Stimulated activated CD4-positive, alpha-beta T cell treated with anti-CD3 and anti-CD28 coated beads, Interleukin-1b, Interleukin-23, amount 100 ng/mL, for 48 hours (primary cell): ENCODE measurements around the gene NSMF.

Experiments
- DNase-seq: peaks from one replicate; pipeline ENCODE4 v3.0.0-alpha.2; 2020

NSMF gene

DNA sequence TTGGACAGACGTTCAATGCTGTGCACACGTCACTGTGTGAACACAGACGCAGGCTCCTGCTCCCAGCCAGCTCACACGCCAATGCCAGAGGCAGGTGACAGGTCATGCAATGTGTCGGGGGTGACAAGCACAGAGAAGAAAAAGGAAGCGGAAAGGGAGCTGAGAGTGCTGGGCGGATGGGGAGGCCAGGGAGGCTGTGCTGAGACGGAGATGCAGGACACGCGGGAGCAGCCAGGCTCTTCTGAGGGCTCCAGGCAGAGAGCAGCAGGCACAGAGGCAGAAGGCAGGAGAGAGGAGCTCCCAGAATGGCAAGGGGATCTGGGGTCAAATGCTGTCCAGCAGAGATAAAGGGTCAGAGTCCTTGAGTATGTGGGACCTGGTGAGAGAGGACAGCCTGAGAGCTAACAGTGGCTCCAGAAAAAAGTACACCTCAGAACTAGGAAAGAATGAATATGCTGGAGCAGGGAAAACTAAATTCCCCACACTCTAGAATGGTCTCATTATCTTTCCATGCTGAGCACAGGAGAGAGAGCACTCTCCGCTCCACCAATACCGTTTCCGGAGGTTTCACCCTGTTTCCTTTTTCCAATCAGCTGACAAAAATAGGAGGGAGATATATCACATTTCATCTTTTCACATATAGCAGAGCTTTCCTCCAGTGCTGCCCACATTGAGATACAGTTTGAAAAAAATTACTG, 32.8 kb upstream of the NSMF start:
- DNase-seq, result no peak

DNA sequence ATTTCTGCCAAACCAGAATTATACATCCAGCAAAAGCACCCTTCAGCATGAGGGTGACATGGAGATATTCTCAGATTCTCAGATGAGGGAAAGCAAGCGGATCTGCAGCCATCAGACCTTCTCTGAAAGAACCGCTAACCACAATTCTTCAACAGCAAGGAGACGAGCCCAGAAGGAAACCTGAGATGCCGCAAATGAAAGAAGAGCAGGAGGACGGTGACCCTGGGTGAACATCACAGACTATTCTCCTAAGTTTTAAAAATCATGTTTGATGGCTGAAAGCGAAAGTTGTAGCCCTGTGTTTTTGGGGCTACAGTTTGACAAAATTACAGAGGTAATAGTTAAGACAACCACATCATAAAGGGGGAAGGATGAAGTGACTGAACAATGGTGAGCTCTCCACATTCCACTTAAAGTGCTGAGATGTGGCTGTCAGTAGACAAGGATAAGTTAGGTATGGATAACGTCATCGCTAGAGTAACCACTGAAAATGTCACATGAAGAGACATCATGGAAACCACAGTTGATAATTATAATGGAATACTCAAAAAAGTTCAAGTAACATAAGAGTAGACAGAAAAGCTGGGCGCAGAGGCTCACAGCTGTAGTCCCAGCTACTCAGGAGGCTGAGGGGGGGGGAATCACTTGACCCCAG, 31.5 kb upstream of the NSMF start:
- no peak for DNase-seq

- no peak for DNase-seq
Measured at GRCh38 chr9:137488906-137489305, 29.8 kb upstream of the NSMF start.

- DNase-seq, result no peak
Measured at GRCh38 chr9:137488327-137488653, 29.2 kb upstream of the NSMF start.

- no peak for DNase-seq
Measured at GRCh38 chr9:137487454-137488326, 28.6 kb upstream of the NSMF start.

- DNase-seq, result no peak
Measured at GRCh38 chr9:137486545-137487453, 27.7 kb upstream of the NSMF start.

GRCh38 chr9:137486141-137486490, 27.0 kb upstream of the NSMF start:
- DNase-seq, result no peak

- DNase-seq, result no peak
Measured at GRCh38 chr9:137485343-137486140, 26.4 kb upstream of the NSMF start.

- no peak for DNase-seq
Measured at GRCh38 chr9:137484551-137485315, 25.6 kb upstream of the NSMF start.

DNA sequence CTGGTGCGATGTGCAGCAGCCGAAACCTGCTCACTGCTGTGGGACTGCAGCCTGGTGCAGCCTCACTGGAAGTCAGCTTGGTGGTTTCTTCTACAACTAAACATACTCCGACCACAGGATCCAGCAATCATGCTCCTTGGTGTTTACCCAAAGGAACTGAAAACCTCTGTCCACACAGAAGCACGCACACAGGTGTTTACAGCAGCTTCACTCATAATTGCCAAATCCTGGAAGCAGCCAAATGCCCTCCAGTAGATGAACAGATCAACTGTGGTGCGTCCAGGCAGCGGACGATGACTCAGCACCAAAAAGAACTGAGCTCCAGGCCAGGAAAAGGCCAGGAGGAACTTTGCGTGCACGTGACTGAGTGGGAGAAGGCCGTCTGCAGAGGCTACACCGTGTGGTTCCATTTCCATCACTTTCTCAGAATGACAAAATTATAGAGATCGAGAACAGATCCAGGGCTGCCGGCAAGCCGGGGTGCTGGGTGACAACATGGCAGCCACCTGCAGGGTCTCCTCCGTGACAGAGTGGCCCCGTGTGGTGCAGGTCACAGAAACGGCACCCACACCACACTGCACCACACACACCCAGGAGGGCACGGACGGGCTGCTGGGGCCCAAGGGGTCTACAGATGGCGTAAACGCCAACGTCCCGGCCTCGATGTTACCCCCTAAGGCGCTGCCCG, 23.1 kb upstream of the NSMF start:
- DNase-seq, result no peak

DNA sequence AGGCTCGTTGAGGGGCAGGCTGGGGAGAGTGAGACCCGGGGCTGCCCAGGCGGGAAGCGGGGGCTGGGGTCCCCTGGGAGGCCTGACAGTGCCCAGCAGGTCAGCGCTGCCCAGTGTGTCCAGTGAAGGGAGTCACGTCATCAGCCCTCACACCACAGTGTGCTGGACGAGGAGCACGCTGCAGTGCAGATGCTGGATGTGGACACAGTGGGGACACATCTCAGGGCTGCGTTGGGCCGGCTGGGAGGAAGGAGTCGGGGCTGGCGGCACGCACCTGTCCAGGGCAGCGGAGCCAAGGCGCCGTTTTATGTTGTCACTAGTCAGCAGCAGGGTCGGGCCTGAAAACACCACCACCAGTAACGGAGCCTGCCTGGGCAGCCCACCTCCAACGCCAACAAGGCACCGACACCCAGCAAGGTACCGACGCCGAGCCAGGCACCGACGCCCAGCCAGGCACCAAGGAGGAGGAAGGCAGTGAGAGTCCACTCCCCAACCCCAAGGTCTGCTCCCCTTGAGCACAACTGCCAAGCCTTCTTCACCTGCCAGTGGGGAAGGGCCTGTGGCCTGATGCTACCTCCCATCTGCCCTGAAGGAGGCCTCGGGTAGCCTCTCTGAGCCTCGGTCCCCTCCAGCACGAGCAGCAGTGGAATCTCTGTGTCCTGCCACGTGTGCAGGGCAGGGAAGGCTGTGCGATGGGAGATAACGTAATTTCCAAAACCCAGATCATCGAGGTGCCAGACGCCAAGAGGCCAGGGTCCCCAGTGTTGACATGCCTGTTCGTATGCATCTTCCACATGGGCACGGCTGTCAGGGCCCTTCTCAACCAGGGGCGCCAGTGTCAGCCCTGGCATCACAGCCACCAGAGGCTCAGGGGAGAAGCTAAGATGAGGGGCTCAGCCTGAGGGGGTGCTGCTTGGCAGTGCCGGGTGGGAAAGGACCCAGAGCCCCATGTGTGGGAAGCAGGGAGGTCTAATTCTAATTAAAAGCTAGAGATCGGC, 21.9 kb upstream of the NSMF start:
- DNase-seq, result no peak

DNA sequence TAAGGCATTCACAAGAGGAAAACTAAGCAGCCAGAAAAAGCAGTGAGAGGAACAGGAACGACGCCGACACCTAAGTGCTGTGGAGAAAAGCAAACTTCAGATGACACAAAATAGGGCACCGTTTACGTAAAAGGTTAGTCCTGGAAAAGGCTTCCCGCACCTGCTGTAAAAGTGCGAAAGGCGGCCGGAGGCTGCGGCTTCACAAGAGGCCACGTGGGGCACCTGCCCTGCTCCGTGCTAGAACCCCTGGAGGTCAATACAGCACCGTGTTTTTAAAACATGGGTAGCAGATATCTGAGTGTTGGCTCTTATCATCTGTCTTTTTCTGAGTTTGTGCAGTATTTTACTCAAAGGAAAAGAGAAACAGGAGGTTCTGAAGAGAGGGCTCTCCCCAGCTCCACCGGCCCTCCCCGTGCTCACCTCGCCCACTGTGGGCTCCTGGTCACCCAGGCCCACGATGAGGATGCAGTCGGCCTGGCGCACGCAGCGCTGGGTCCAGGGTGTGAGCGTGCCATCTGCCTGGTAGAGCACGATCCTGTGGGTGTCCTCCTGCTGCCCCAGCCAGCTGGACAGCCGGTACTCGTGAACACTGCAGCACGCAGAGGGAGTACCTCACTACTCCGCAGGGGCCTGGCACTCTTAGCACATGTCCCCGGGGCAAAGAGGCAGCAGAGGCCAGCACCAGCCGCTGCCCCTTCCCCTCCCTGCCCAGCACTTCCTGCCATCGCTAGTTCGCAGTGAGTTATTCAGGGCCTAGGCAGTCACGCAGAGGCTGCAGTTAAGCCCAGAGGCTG, 21.0 kb upstream of the NSMF start:
- DNase-seq, result no peak

DNA sequence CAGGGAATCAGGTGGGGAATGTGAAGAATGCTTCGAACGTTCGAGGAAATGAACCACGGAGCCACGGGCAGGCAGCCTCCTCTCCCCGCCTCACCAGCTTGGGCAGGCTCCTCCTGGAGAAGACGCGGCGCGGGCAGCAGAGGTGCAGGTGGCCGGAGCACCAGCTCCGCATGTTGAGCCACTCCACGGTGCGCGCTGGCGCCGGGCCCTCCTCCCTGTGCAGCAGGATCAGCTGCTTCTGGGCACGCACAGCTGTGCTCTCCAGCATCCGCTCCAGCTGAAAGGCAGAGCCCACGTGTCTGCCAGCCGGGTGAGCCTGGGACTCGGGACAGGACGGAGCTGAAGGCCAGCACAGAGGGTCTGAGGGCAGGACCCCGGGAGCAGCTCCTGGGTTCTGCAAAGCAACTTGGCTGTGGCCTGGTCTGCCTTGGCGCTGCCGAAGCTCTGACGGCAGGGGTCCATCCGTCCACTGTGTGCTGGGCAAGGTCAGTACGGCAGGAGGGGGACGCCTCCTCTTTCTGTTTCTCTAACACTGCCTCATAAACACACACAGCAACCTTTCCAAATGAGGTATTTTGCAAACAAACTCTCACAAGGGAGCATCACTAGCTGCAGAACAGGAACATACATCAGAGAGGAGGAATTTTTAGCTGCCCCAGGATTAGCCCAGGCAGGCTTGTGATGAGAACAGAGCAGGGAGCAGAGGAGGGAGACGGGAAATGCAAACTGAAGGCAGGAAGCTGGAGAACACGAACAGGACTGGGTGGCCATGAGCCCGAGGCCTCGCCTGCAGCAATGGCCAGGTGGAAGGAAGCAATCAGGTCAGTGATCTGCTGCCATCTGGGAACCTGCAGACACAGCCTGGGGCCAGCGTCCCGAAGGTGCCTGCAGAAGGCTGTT, 20.1 kb upstream of the NSMF start:
- no peak for DNase-seq

DNA sequence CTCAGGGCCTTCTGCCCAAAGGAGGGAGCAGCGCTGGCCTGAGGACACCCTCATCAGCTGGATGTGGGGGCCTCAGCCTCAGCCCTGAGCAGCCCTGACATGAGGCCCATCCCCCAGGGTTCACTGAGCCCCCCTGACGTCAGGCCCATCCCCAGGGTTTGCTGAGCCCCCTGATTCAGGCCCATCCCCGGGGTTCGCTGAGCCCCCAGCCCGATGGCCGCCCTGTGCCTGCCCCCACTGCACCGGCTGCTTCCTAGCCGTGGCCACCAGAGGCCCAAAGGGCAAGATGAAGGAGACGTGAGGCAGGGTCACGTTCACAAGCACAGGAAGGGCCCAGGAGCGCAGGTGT, 19.5 kb upstream of the NSMF start:
- DNase-seq, result no peak

DNA sequence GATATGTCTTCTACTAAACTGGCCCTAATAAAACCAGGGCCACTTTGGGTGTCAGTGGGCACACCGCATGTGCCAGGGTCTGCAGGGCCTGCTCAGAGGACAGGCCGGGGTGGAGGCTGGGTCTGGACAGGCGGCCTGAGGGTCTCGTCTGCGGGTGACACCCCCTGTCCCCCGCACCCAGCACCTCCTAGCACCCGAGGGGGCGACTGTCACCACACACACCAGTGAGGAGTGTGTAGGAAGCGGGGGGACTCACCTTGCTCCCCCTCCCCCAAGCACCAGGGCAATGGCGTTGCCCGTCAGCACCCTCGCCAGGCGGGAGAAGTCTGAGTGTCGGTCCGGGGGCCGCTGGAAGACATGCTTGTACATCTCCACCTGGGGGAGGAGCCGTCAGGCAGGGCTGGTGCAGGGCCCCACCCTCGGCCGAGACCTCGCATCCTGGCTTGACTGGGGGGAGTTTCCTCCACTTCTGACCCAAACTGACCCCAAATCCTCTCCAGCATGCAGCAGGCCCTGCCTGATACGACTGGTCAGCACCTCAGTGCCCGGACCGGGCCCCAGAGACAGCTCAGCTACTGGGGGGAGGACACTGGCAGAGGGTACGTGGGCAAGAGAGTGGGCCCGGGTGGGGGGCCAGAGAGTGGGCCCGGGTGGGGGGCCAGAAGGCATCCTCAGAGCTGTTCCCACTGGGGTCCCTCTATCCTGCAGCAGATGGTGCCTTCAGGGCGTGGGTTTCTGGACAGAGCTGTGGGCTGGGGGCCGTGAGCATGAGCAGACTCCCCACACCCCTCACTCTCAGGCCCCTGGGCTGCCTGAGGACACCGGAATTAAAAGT, 18.9 kb upstream of the NSMF start:
- no peak for DNase-seq

GRCh38 chr9:137476856-137477255, 17.7 kb upstream of the NSMF start:
- DNase-seq, result no peak

DNA sequence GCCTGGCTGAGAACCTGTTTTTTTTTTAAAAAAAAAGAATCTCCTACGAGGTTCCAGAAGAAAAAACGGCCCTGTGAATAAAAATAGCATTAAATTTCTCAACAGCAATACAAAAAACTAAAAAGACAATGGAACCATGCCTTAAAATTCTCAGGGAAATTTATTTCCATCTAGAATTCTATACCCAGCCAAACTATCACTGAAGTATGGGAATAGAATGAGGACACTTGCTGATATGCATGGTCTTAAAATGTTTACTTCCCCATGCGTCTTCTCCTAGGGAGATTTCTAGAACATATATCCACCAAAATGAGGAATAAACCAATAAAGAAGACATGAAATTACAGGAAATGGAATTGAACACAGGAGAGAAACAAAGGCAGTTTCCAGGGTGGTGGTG, 16.5 kb upstream of the NSMF start:
- no peak for DNase-seq
